K562 (cell line): ENCODE data around the gene B3GALT6. TPM values are rescaled to one million over a fixed set of nuclear protein-coding genes. Genes with fewer than 3 reads are reported as not detected.

Experiments
- ETV1 ChIP-seq: fragments of 450-650 bp; conservative IDR thresholded peaks from 2 replicates; pipeline ENCODE4 v1.6.1; 2016; ENCODE audit warnings: missing genetic modification characterization, control low read depth, low read depth, missing compliant biosample characterization
- HDAC2 ChIP-seq: fragments of 450-650 bp; IDR thresholded peaks from 2 replicates; pipeline ENCODE4 v1.6.1; 2016; ENCODE audit warnings: mild to moderate bottlenecking
- HDAC8 ChIP-seq: fragments of 450-650 bp; IDR thresholded peaks from 2 replicates; pipeline ENCODE4 v1.6.1; 2016; ENCODE audit warnings: mild to moderate bottlenecking, missing genetic modification characterization, moderate library complexity, missing compliant biosample characterization
- HMG20B ChIP-seq: fragments of 250-450 bp; sonication (Bioruptor Pico); IDR thresholded peaks from 2 replicates; pipeline ENCODE4 v1.5.0; 2021; ENCODE audit warnings: mild to moderate bottlenecking
- NCOA6 ChIP-seq: fragments of 450-650 bp; IDR thresholded peaks from 2 replicates; pipeline ENCODE4 v1.6.1; 2017; ENCODE audit warnings: mild to moderate bottlenecking
- NEUROD1 ChIP-seq: fragments of 150-350 bp; IDR thresholded peaks from 2 replicates; pipeline ENCODE4 v1.6.1; 2014; ENCODE audit warnings: borderline replicate concordance, low read length, low read depth; ENCODE audit not compliant: partially characterized antibody
- NR2C1 ChIP-seq, 2 experiments: fragments of 450-650 bp; IDR thresholded peaks; 2 replicates each; pipeline ENCODE4 v1.6.1; 2017; ENCODE audit warnings: mild to moderate bottlenecking in 2 of 2, antibody characterized with exemption in 1 of 2, inconsistent platforms in 1 of 2, missing compliant biosample characterization in 1 of 2, missing genetic modification characterization in 1 of 2
- NR2C2 ChIP-seq, 2 experiments: fragments of 200-800 bp in 1 of 2; sonication (Bioruptor generic) in 1 of 2; sonication (generic) in 1 of 2; formaldehyde crosslinking in 1 of 2; IDR thresholded peaks; 2 replicates each; pipeline versions ENCODE4 v1.6.1 to v1.8.0; 2016 to 2022; ENCODE audit warnings: mild to moderate bottlenecking in 1 of 2, missing compliant biosample characterization in 1 of 2, missing genetic modification characterization in 1 of 2, missing genetic modification reagents in 1 of 2
- PHB ChIP-seq: fragments of 250-450 bp; sonication (Bioruptor Pico); IDR thresholded peaks from 2 replicates; pipeline ENCODE4 v1.5.0; 2021
- RAD21 ChIP-seq, 2 experiments: fragments of 250-450 bp in 1 of 2; fragments of 450-650 bp in 1 of 2; sonication (Bioruptor Pico) in 1 of 2; formaldehyde crosslinking in 1 of 2; IDR thresholded peaks in 1 of 2; conservative IDR thresholded peaks in 1 of 2; 2 replicates each; pipeline versions ENCODE4 v1.4.0 to v1.8.0; 2020 to 2022; ENCODE audit warnings: mild to moderate bottlenecking in 2 of 2, moderate library complexity in 1 of 2
- RBM22 ChIP-seq: fragments of 200-400 bp; formaldehyde crosslinking; IDR thresholded peaks from 2 replicates; pipeline ENCODE4 v1.6.1; 2018; ENCODE audit warnings: low read length, low read depth; ENCODE audit not compliant: poor library complexity, severe bottlenecking
- SIRT6 ChIP-seq: IDR thresholded peaks from one replicate; pipeline ENCODE4 v1.6.1; 2012; ENCODE audit warnings: low read depth, mild to moderate bottlenecking, control low read depth, inconsistent platforms, low read length, moderate library complexity
- SP1 ChIP-seq: sonication (generic); formaldehyde crosslinking; IDR thresholded peaks from 2 replicates; pipeline ENCODE4 v1.8.1; 2022; ENCODE audit warnings: mild to moderate bottlenecking, missing genetic modification reagents
- SREBF2 ChIP-seq: sonication (generic); formaldehyde crosslinking; IDR thresholded peaks from 2 replicates; pipeline ENCODE4 v1.4.0; 2020; ENCODE audit warnings: mild to moderate bottlenecking, missing genetic modification reagents
- TRIM24 ChIP-seq, 2 experiments: fragments of 450-650 bp; IDR thresholded peaks; 2 replicates each; pipeline ENCODE4 v1.6.1; 2016
- ZBTB8A ChIP-seq: fragments of 450-650 bp; IDR thresholded peaks from 2 replicates; pipeline ENCODE4 v1.6.1; 2018; ENCODE audit warnings: mild to moderate bottlenecking, moderate library complexity; ENCODE audit not compliant: partially characterized antibody
- ZNF143 ChIP-seq: sonication (generic); formaldehyde crosslinking; IDR thresholded peaks from 2 replicates; pipeline ENCODE4 v1.9.0; 2022; ENCODE audit warnings: mild to moderate bottlenecking, missing genetic modification reagents
- ZNF311 ChIP-seq: fragments of 250-450 bp; sonication (Bioruptor Pico); IDR thresholded peaks from 2 replicates; pipeline ENCODE4 v1.4.0; 2020; ENCODE audit warnings: mild to moderate bottlenecking, moderate library complexity
- ZNF408 ChIP-seq: fragments of 250-450 bp; sonication (Bioruptor Pico); IDR thresholded peaks from 2 replicates; pipeline ENCODE4 v1.4.0; 2020; ENCODE audit warnings: low read depth, mild to moderate bottlenecking, moderate library complexity
- polyA plus RNA-seq, 8 experiments: library from polyadenylated mRNA; depleted of rRNA in 4 of 8; stranded (reverse) in 5 of 8; unstranded in 3 of 8; fragments of >200 nt; fragmentation: Nextera tagmentation in 2 of 8; fragmentation: Illumina TruSeq in 1 of 8; extraction: Ambion mirVana in 2 of 8; extraction: Trizol in 1 of 8; gene quantifications; 2 replicates each; pipeline versions ENCODE4 v1.2.1 to v1.2.3, GENCODE V29; 2011 to 2014; ENCODE audit warnings: inconsistent platforms in 1 of 8, missing spikeins in 1 of 8
- total RNA-seq, 7 experiments: library from RNA; depleted of rRNA in 6 of 7; stranded (reverse); fragments of >200 nt in 6 of 7; fragmentation: Illumina TruSeq in 2 of 7; extraction: Trizol in 2 of 7; gene quantifications; 2 replicates each; pipeline versions ENCODE4 v1.2.1 to v1.2.3, GENCODE V29; 2011 to 2021; ENCODE audit warnings: low replicate concordance in 1 of 7
- TF ChIP-seq, protein P1 (sequence below): IDR thresholded peaks from 2 replicates; pipeline ENCODE4 v1.6.1; 2014; ENCODE audit warnings: antibody characterized with exemption
- TF ChIP-seq, protein P2 (sequence below), 2 experiments: IDR thresholded peaks in 1 of 2; conservative IDR thresholded peaks in 1 of 2; 2 replicates each; pipeline ENCODE4 v1.6.1; 2016; ENCODE audit warnings: low read depth in 2 of 2, mild to moderate bottlenecking in 1 of 2, missing compliant biosample characterization in 1 of 2, missing genetic modification characterization in 1 of 2, moderate library complexity in 1 of 2
- TF ChIP-seq, protein P3 (sequence below): fragments of 250-450 bp; sonication (Bioruptor Pico); IDR thresholded peaks from 2 replicates; pipeline ENCODE4 v1.8.0; 2021; ENCODE audit warnings: moderate library complexity, mild to moderate bottlenecking, inconsistent platforms

Gene B3GALT6
- total and polyA plus RNA-seq, 9 of the 15 experiments (the other 6 are each of a cell fraction or from before 2014, with no cell fraction given): 0.68 to 29.8 (median 9.9) TPM

DNA sequence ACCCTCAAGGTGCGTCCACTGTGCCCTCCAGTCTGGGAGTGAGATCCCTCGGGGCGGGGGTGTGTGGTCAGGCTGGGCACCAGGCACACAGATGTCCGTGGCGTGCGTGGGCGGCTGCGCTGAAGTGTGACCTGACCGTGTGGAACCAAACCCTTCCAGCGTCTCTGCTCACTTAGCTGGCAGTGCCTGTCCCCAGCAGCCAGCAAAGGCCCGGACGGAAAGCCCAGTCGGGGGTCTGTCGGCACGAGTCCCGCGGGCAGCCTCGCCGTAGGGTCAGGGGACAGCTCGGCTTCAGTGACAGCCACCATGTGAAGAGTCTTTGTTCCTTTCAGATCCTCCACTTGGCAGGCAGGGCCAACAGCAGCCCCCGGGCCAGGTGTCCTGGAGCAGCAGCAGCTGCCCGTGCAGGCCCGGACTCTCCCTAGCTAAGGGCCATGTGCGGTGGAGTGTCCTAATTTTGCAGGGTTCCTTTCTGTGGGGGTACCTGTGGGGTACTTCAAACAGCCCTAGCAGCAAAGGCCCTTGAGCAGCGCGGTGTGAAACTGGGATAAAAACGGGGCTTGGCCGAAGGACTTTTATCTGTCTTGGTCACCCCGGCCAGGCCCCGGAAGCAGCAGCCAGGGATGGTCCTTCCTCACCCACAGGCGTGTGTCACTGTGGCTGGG lies 46.8 kb upstream of the B3GALT6 start (continued):
- TF ChIP-seq HDAC2: no peak
- no peak for TF ChIP-seq RBM22
- no peak for TF ChIP-seq ZNF311 (CRISPR knock-in tag)
- TF ChIP-seq RAD21 (CRISPR knock-in tag; conservative IDR thresholded peaks at IDR 0.05 in 1 of 2, IDR thresholded peaks at IDR 0.05 in 1 of 2): no peak
- no peak for TF ChIP-seq NR2C1 (IDR thresholded peaks at IDR 0.05)
- TF ChIP-seq NR2C1 (tag; IDR thresholded peaks at IDR 0.05): no peak; the same call in 1 of the 2 replicates
- peak; percentile 35; the same call in 1 of the 2 replicates for TF ChIP-seq SP1 (CRISPR knock-in tag)
- TF ChIP-seq, protein P1, sequence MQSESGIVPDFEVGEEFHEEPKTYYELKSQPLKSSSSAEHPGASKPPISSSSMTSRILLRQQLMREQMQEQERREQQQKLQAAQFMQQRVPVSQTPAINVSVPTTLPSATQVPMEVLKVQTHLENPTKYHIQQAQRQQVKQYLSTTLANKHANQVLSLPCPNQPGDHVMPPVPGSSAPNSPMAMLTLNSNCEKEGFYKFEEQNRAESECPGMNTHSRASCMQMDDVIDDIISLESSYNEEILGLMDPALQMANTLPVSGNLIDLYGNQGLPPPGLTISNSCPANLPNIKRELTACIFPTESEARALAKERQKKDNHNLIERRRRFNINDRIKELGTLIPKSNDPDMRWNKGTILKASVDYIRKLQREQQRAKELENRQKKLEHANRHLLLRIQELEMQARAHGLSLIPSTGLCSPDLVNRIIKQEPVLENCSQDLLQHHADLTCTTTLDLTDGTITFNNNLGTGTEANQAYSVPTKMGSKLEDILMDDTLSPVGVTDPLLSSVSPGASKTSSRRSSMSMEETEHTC: no peak
- peak; percentile 51; the same call in 1 of the 2 replicates for TF ChIP-seq HDAC8 (tag)
- TF ChIP-seq NCOA6: no peak
- peak in 1 of 2 experiments; percentile 48; a peak in 2 of 4 replicates for TF ChIP-seq TRIM24 (IDR thresholded peaks at IDR 0.05)
- TF ChIP-seq, protein P2, sequence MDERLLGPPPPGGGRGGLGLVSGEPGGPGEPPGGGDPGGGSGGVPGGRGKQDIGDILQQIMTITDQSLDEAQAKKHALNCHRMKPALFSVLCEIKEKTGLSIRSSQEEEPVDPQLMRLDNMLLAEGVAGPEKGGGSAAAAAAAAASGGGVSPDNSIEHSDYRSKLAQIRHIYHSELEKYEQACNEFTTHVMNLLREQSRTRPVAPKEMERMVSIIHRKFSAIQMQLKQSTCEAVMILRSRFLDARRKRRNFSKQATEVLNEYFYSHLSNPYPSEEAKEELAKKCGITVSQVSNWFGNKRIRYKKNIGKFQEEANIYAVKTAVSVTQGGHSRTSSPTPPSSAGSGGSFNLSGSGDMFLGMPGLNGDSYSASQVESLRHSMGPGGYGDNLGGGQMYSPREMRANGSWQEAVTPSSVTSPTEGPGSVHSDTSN (CRISPR knock-in tag; IDR thresholded peaks at IDR 0.05; ENCODE audit: low read depth): no peak
- TF ChIP-seq, protein P2 (tag; conservative IDR thresholded peaks at IDR 0.05; ENCODE audit: low read depth): no peak
- no peak for TF ChIP-seq ZNF408 (CRISPR knock-in tag)
- peak; percentile 93 for TF ChIP-seq ETV1 (tag)
- TF ChIP-seq HMG20B (CRISPR knock-in tag): no peak
- no peak for TF ChIP-seq ZNF143 (CRISPR knock-in tag)
- TF ChIP-seq ZBTB8A: no peak
- no peak for TF ChIP-seq NEUROD1
- no peak for TF ChIP-seq SIRT6
- no peak for TF ChIP-seq SREBF2 (CRISPR knock-in tag)
- TF ChIP-seq NR2C2 (CRISPR knock-in tag; IDR thresholded peaks at IDR 0.05): no peak
- TF ChIP-seq NR2C2 (tag; IDR thresholded peaks at IDR 0.05): peak; percentile 64
- TF ChIP-seq, protein P3, sequence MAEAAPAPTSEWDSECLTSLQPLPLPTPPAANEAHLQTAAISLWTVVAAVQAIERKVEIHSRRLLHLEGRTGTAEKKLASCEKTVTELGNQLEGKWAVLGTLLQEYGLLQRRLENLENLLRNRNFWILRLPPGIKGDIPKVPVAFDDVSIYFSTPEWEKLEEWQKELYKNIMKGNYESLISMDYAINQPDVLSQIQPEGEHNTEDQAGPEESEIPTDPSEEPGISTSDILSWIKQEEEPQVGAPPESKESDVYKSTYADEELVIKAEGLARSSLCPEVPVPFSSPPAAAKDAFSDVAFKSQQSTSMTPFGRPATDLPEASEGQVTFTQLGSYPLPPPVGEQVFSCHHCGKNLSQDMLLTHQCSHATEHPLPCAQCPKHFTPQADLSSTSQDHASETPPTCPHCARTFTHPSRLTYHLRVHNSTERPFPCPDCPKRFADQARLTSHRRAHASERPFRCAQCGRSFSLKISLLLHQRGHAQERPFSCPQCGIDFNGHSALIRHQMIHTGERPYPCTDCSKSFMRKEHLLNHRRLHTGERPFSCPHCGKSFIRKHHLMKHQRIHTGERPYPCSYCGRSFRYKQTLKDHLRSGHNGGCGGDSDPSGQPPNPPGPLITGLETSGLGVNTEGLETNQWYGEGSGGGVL (CRISPR knock-in tag): no peak
- no peak for TF ChIP-seq PHB (CRISPR knock-in tag)
